DMS114 treated with DMSO at 0.1 percent for 48 hours (cell line): ENCODE data around the gene RAD23B.
"Not testable (repeated sequence)": the region's sequence is repeated elsewhere in the genome, so short reads cannot be mapped to it uniquely, and the experiment has no call there.

Experiments
- DNase-seq: peaks from one replicate; lab custom pipeline; 2025; ENCODE audit not compliant: unreplicated experiment; lab: John Stamatoyannopoulos, UW

Gene RAD23B

DNA sequence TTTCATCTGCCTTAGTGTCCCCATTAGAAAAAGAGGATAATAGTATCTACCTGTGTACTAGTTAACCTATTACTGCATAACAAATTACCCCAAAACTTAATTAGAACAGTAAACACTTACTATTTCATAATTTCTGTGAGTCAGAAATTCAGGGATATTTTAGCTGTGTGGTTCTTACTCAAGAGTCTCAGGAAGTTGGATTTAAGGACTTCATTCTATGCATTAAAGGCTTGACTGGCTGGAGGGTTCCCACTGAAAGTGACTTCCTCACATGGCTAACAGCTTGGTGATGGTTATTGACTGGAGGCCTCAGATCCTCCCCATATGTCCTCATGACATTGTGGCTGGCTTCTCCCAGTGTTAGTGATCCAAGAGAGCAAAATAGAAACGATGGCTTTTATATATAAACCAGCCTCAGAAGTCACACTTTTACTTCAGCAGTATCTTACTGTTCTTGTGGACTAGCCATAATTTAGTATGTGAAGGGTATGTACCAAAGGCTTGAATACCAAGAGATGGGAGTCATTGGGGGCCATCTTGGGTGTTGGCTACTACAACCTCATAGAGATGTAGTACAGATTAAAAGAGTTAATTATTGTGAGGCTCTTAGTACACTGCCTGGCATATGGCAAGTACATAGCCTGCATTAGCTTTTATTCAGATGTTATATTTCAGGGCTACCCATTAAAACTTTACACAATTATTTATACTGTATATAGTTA lies 9.9 kb downstream of the RAD23B start:
- no peak for DNase-seq

DNA sequence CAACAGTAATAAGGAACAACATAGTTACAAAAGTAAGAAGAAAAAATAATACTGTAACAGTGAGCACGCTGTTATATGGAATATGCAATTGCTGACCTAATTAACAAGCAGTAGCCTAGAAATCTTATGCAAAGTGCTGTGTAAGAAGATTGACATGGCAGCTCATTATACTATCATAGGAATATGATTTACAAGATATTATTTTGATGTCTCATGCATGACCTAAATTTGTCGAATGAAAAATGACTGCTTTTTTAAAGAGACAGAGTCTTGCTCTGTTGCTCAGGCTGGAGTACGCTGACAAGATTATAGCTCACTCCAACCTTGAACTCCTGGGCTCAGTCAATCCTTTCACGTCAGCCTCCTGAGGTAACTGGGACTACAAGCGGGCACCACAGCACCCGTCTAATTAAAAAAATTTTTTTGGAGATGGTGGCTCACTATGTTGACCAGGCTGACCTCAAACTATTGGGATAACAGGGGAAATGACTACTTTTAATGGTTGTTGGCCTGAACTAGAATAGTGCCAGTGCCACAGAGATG lies 10.5 kb downstream of the RAD23B start:
- no peak for DNase-seq

DNA sequence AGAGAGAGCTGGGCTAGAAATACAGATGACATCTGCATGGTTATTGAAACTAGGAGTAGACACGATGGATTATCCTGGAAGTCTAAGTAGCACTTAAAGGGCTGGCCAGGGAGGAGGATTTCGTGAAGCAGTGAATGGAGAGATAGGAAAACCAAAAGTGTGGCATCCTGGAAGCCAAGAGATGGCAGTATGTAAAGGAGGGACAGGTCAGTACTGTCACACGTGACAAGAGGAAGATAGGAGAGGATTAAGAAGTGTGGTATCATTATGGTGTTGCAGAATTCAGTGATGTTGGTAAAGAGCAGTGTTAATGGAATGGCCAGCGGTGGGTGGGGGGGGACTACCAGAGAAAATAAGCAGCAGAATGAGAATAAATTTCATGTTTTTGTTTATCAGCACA lies 11.7 kb downstream of the RAD23B start:
- no peak for DNase-seq

DNA sequence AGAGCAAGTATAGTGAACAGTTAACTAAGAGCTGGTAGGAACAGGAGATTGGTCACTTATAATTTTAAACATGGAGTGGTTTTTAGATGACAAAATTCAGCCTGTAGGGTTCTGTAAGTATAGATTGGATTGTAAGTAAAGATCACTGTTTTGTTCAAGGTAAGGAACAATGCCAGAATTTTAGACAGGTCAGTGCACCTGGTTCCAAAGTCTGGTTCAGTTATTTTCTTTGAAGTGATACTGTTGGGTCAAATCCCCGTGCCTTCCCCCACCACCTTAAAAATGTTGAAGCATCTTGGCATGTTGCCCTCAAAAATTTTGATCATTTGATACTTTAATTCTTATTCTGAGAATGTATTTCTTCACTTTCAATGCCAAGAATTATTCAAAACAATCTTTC lies 12.9 kb downstream of the RAD23B start:
- no peak for DNase-seq

- DNase-seq, result not testable (repeated sequence)
Measured at GRCh38 chr9:107296592-107296991, 13.5 kb downstream of the RAD23B start.

- no peak for DNase-seq
Measured at GRCh38 chr9:107299437-107299836, 16.4 kb downstream of the RAD23B start.

DNA sequence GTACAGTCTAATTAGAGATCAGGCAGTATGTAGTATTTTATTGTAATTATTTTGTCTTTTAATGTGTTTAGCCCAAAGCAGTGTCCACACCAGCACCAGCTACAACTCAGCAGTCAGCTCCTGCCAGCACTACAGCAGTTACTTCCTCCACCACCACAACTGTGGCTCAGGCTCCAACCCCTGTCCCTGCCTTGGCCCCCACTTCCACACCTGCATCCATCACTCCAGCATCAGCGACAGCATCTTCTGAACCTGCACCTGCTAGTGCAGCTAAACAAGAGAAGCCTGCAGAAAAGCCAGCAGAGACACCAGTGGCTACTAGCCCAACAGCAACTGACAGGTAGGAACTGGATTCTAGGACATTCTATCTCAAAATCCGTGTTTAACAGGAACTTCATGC lies 23.2 kb downstream of the RAD23B start:
- no peak for DNase-seq

GRCh38 chr9:107307331-107307730 lies 24.3 kb downstream of the RAD23B start:
- DNase-seq, result no peak

DNA sequence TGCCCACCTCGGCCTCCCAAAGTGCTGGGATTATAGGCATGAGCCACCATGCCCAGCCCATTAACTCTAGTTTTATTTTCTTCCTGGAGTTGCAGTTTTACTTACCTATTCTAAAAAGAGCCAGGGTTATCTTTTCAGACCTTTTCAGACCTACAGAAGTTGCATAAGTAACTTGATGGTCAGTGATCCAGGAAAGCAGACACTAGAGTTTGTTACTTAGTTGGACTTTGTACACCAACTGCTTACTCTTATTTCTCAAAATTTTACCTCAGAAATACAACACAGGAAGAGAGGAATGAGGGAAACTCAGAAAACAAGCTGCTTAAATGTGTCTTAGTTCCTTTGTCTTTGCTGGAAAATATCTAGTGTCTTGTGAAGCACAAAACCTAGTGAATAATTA lies 25.4 kb downstream of the RAD23B start:
- DNase-seq, result no peak

GRCh38 chr9:107309271-107309670 lies 26.2 kb downstream of the RAD23B start:
- DNase-seq, result no peak

DNA sequence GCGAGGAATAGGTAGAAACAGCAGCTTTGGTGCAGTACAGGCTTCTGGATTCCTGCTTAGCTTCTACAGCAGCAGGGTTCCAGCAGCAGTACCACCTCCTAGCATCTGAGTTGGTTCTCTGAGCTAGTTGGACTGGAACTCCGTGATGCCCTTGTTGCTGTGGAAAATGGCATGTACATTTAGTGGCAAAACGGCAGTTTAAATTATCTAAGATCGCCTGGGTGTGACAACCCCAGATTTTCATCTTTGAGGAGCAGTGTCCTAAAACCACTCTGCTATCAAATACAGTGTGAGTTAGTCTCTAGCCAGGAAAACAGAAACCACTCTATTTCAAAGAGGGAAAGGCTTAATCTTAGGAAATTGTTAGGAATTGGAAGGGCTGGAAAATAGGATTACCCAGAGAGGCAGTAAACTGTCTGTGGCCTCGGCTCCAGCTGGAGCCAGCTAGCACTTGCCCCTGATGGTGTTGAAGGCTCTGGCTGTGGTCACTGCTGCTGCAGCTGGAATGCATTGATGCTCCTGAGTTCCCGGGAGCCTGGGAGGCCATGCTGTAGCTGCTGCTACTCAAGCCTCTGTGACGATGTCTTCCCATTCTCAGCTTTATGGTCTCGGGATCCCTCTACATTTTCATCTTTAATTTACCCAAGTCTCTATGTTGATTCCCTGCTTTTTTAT lies 29.4 kb downstream of the RAD23B start:
- no peak for DNase-seq

- DNase-seq, result no peak
Measured at GRCh38 chr9:107313555-107314096, 30.5 kb downstream of the RAD23B start.

- DNase-seq, result no peak
Measured at GRCh38 chr9:107314763-107315162, 31.7 kb downstream of the RAD23B start.

DNA sequence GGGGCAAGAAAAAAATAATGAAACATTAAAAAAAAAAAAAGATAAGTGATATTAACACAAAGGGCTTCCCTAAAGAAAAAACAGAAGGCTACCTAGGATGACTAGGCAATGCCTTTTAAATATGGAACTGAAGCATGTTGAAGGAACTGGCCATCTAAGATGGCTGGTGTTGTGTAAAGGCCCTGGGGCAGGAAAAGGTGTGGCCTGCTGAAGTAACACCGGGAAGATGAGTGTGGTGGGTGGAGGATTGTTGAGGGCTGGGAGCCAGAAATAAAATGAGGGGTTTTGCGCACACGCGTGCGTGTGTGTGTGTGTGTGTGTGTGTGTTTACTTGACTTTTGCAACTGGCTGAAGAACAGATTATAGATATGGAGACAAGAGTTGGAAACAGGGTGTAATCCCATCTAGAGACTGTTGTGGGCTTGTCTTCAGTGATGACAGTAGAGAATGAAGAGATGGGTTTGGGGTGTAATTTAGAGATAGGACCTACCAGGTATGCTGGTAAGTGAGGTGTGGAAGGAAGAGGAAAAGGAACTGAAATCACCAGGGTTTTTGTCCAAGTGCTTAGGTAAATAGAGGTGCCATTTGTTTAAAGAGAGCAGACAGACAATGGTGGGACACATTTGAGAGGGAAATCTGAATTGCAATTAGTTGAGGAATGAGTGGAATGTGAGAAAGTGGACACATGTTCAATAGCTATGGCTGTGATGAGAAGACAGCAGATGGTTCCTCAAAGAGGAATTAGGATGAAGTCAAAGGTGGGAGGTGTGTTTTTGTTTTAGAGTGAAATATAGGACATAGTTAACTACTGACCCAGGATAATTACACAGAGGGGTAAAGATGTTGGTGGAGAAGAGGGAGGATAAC lies 33.9 kb downstream of the RAD23B start:
- DNase-seq, result no peak

DNA sequence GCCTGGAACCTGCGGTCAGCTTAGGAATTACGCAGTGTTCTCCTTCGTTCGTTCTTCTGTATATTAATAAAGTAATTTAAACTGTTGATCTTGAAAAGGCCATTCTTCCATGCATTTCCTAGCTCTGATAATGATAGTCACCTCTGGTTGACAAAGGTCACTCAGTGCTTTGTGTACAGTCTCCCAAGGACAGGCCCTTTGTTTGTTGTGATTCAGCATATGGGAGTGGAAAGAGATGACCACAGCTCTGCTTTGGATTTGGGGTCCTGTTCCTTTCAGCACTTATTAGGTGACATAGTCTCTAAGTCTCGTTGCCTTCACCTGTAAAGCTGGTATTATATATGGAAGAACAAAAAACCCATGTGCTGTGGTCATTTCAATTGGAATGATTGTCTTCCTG lies 39.6 kb downstream of the RAD23B start:
- no peak for DNase-seq

- no peak for DNase-seq
Measured at GRCh38 chr9:107323836-107324585, 40.9 kb downstream of the RAD23B start.

DNA sequence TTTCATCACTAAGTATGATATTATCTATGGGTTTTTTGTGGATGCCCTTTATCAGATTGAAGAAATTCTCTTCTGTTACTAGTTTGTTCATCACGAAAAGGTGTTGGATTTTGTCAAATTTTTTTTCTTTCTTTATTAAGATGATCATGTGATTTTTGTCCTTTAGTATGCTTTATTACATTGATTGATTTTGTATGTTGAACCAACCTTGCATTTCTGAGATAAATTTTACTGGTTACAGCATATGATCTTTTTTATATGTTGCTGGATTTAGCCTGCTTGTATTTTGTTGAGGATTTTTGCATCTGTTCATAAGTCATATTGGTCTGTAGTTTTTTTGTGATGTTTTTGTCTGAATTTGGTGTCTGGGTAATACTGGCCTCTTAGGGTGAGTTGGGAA lies 42.8 kb downstream of the RAD23B start:
- no peak for DNase-seq

DNA sequence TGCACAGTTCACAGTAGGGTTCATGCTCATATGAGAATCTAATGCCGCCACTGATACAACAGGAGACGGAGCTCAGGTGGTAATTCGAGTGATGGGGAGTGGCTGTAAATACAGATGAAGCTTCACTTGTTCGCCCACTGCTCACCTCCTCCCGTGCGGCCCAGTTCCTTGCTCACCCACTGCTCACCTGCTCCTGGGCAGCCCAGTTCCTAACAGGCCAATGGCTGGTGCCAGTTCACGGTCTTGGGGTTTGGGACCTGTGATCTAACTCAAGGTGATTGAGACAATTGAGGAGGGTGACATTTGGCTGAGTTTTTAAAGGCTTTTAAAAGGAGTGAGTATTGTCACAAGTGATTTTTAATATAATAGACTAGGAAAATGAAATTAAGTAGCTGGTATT lies 45.4 kb downstream of the RAD23B start:
- DNase-seq, result no peak

GRCh38 chr9:107330420-107330819 lies 47.3 kb downstream of the RAD23B start:
- DNase-seq, result no peak

DNA sequence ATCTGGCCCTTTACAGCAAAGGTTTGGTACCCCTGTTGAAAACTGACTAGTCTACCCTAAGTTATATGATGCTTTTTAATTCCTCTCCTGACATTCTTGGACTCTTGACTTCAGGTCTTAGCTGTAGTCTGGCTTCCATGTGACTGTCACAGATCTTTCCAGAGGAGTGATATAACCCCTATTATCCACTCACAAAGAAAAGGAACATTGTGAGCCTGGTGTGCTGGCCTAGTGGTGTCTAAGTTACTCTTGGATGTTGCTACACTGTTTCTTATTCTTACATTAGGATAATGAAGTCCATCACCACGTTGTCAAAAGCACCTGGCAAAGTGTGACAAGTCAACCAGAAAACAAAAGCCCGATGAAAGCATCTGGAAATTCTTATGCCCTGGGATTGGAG lies 49.8 kb downstream of the RAD23B start:
- DNase-seq, result no peak

GRCh38 chr9:107333363-107333762 lies 50.3 kb downstream of the RAD23B start:
- no peak for DNase-seq
